Muscle layer of colon (tissue), 2 donors: ENCODE data around the gene IGFBP4.

Source experiments
- H3K27ac ChIP-seq: one replicate; pipeline ENCODE4 v1.7.0; 2013; ENCODE audit warnings: low read depth, mild to moderate bottlenecking, low read length, moderate library complexity
- H3K27me3 ChIP-seq, 2 donors: one replicate each; pipeline ENCODE4 v1.7.0; 2013; ENCODE audit warnings: low read length in 2 of 2, mild to moderate bottlenecking in 2 of 2; ENCODE audit not compliant: insufficient read depth in 2 of 2, control insufficient read depth in 1 of 2
- H3K36me3 ChIP-seq: one replicate; pipeline ENCODE4 v1.7.0; 2013; ENCODE audit warnings: mild to moderate bottlenecking, low read length; ENCODE audit not compliant: insufficient read depth
- H3K4me1 ChIP-seq: one replicate; pipeline ENCODE4 v1.7.0; 2013; ENCODE audit warnings: mild to moderate bottlenecking, low read length; ENCODE audit not compliant: insufficient read depth
- H3K4me3 ChIP-seq, 2 donors: one replicate each; pipeline ENCODE4 v1.7.0; 2013; ENCODE audit warnings: low read length in 2 of 2, low read depth in 1 of 2, mild to moderate bottlenecking in 1 of 2, moderate library complexity in 1 of 2
- H3K9ac ChIP-seq: one replicate; pipeline ENCODE4 v1.7.0; 2013; ENCODE audit warnings: low read length
- H3K9me3 ChIP-seq: one replicate; pipeline ENCODE4 v1.7.0; 2013; ENCODE audit warnings: mild to moderate bottlenecking, low read length
- donor health status: abdominal sarcoma.
- donor health status: Adenocarcinoma of cecum.

The IGFBP4 gene

DNA sequence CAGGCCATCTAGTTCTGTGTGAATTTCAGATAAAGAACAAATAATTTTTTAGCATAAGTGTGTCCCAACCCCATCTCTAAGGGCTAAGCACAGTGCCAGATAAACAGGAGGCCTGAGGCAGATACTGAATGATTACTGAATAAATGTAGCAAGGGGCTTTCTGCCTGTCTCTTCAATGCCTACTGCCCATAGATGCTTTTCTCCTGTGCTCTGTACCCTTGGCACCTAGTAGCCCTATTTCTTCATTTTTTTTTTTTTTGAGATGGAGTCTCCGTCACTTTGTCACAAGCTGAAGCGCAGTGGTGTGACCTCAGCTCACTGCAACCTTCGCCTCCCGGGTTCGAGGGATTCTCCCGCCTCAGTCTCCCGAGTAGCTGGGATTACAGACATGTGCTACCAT, 25.3 kb downstream of the IGFBP4 start:
- no peak overlapping the region for H3K27ac ChIP-seq
- H3K9ac ChIP-seq, result no peak overlapping the region
- no peaks in the 10 kb centered on the region for H3K36me3 ChIP-seq
- H3K4me1 ChIP-seq, result peaks cover 31% of the 10 kb centered on the region
- no peaks in the 10 kb centered on the region for H3K9me3 ChIP-seq
- no peaks in the 10 kb centered on the region for H3K27me3 ChIP-seq
- no peak overlapping the region for H3K4me3 ChIP-seq

- Histone ChIP-seq H3K36me3 (no peaks in the 10 kb centered on the region), H3K9ac (no peak overlapping the region), H3K27ac (peak overlapping the region; percentile 89), H3K9me3 (no peaks in the 10 kb centered on the region), H3K27me3 (no peaks in the 10 kb centered on the region), H3K4me1 (peaks cover 45% of the 10 kb centered on the region), H3K4me3 (no peak overlapping the region)
These were observed 26.8 kb downstream of the IGFBP4 start for GRCh38 chr17:40469805-40470675.

GRCh38 chr17:40470932-40471828, 27.9 kb downstream of the IGFBP4 start:
- no peak overlapping the region for H3K9ac ChIP-seq
- H3K9me3 ChIP-seq, result no peaks in the 10 kb centered on the region
- peaks cover 54% of the 10 kb centered on the region for H3K4me1 ChIP-seq
- no peaks in the 10 kb centered on the region for H3K27me3 ChIP-seq
- peak overlapping the region; percentile 89 for H3K27ac ChIP-seq
- no peak overlapping the region for H3K4me3 ChIP-seq
- no peaks in the 10 kb centered on the region for H3K36me3 ChIP-seq

DNA sequence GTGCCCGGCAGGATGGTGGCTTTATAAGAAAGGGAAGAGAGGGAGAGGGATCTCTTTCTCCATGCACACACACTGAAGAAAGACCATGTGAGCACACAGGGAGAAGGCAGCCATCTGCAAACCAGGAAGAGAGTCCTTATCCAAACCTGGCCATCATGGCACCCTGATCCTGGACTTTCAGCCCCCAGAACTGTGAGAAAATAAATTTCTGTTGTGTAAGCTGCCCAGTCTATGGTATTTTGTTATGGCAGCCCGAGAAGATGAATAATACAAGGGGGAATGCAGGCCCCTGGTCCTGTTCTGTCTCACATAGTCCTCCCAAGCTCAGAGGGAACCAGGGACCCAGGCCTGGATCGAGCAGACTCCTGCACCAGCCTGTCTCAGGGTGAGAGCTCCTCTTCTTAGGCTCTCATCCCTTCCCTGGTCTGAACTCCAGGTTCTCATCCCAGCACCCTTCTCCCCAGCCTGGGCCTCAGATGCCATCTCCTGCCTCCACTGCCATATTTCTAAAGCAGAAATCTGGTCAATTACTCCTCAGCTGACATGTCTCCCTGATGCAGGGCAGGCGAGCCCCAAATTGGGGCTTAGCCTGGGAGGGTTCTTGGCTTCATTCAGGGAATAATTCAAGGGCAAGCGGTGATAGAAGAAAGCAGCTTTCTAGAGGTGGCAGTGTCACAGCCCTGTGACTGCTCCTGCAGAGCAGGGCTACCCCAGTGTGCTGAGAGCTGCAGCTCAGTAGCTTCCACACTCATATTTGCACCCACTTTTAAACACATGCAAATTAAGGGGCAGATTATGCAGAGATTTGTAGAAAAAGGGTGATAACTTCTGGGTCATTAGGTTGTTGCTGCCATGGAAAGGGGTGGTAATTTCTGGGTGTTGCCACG, 28.8 kb downstream of the IGFBP4 start:
- H3K9me3 ChIP-seq, result no peaks in the 10 kb centered on the region
- no peaks in the 10 kb centered on the region for H3K36me3 ChIP-seq
- H3K4me1 ChIP-seq, result peaks cover 54% of the 10 kb centered on the region
- H3K4me3 ChIP-seq, result peak overlapping the region in 1 of 2 donors; percentile 7
- H3K9ac ChIP-seq, result no peak overlapping the region
- peak overlapping the region; percentile 89 for H3K27ac ChIP-seq
- no peaks in the 10 kb centered on the region for H3K27me3 ChIP-seq

GRCh38 chr17:40472733-40473452, 29.6 kb downstream of the IGFBP4 start:
- peaks cover 54% of the 10 kb centered on the region for H3K4me1 ChIP-seq
- H3K36me3 ChIP-seq, result no peaks in the 10 kb centered on the region
- peak overlapping the region in 1 of 2 donors; percentile 7 for H3K4me3 ChIP-seq
- H3K27me3 ChIP-seq, result no peaks in the 10 kb centered on the region
- no peak overlapping the region for H3K9ac ChIP-seq
- peak overlapping the region; percentile 89 for H3K27ac ChIP-seq
- no peaks in the 10 kb centered on the region for H3K9me3 ChIP-seq

DNA sequence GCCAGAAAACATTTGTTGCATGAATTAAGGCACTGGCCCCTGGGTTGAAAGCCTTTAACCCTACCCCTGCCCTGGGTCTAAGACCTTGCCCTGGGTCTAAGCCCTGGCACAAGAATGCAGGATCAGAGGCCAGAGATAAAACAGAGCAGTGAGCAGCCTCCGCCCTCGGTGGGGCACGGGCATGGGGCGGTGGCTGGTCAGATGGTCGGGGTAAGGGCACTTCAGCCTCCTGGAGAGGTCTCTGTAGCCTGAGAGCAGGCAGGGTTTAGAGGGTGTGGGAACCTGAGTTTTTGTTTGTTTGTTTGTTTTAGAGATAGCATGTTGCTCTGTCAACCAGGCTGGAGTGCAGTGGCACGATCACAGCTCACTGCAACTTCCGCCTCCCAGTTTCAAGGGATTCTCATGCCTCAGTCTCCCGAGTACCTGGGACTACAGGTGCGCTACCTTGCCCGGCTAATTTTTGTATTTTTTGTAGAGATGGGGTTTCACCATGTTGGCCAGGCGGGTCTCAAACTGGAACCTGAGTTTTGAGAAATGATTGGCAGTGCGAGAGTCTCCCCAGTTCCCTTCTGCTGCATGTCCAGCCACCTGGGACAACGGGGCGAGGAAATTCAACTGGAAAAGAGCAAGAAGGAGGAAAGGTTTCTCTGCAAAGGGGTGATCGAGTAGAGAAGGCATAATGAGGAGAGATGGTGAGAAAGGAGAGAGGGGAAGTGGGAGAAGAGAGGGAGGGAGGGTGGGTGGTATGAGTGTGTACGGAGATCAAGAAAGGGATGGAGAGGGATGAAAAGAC, 30.5 kb downstream of the IGFBP4 start:
- H3K27me3 ChIP-seq, result no peaks in the 10 kb centered on the region
- peak overlapping the region in 1 of 2 donors; percentile 22 for H3K4me3 ChIP-seq
- no peaks in the 10 kb centered on the region for H3K9me3 ChIP-seq
- H3K9ac ChIP-seq, result no peak overlapping the region
- peak overlapping the region; percentile 89 for H3K27ac ChIP-seq
- H3K4me1 ChIP-seq, result peaks cover 54% of the 10 kb centered on the region
- no peaks in the 10 kb centered on the region for H3K36me3 ChIP-seq

GRCh38 chr17:40474419-40475002, 31.3 kb downstream of the IGFBP4 start:
- no peaks in the 10 kb centered on the region for H3K36me3 ChIP-seq
- H3K4me1 ChIP-seq, result peaks cover 54% of the 10 kb centered on the region
- no peaks in the 10 kb centered on the region for H3K27me3 ChIP-seq
- peak overlapping the region; percentile 89 for H3K27ac ChIP-seq
- H3K9ac ChIP-seq, result no peak overlapping the region
- no peak overlapping the region for H3K4me3 ChIP-seq
- no peaks in the 10 kb centered on the region for H3K9me3 ChIP-seq

- H3K36me3 ChIP-seq, result no peaks in the 10 kb centered on the region
- no peak overlapping the region for H3K9ac ChIP-seq
These were observed 32.1 kb downstream of the IGFBP4 start for GRCh38 chr17:40475234-40475908.

GRCh38 chr17:40477796-40478195, 34.5 kb downstream of the IGFBP4 start:
- Histone ChIP-seq H3K36me3 (no peaks in the 10 kb centered on the region), H3K4me3 (no peak overlapping the region), H3K9me3 (no peaks in the 10 kb centered on the region), H3K27ac (no peak overlapping the region), H3K9ac (no peak overlapping the region), H3K4me1 (peaks cover 31% of the 10 kb centered on the region), H3K27me3 (no peaks in the 10 kb centered on the region)

More at GRCh38 chr17:40475234-40475908, 32.1 kb downstream of the IGFBP4 start:
- peaks cover 54% of the 10 kb centered on the region for H3K4me1 ChIP-seq
- no peaks in the 10 kb centered on the region for H3K9me3 ChIP-seq
- no peaks in the 10 kb centered on the region for H3K27me3 ChIP-seq
- H3K27ac ChIP-seq, result peak overlapping the region; percentile 89
- H3K4me3 ChIP-seq, result no peak overlapping the region
